CD14-positive monocyte (primary cell): Measurements from ENCODE around the gene NUP153. TPM values are rescaled to one million over a fixed set of nuclear protein-coding genes. Genes with fewer than 3 reads are reported as not detected.

ENCODE experiments used
- DNase-seq, 3 donors: peaks; one replicate each; pipeline ENCODE4 v3.0.0-alpha.2; 2011 to 2022
- H2AFZ ChIP-seq: 2 replicates; pipeline ENCODE4 v1.6.0; 2012; ENCODE audit warnings: mild to moderate bottlenecking, low read depth, low read length, inconsistent platforms; ENCODE audit not compliant: insufficient read depth, poor library complexity, severe bottlenecking
- H3K27ac ChIP-seq, 2 donors: 1 replicate in 1 of 2; 2 replicates in 1 of 2; pipeline ENCODE4 v1.5.1; 2012 to 2013; ENCODE audit warnings: low read length in 2 of 2, control low read depth in 1 of 2, inconsistent platforms in 1 of 2, low read depth in 1 of 2, mild to moderate bottlenecking in 1 of 2
- H3K27me3 ChIP-seq, 2 donors: one replicate each; pipeline versions ENCODE4 v1.6.0 to v1.6.1; 2011 to 2013; ENCODE audit warnings: low read length in 2 of 2; ENCODE audit not compliant: control insufficient read depth in 2 of 2, insufficient read depth in 2 of 2
- H3K36me3 ChIP-seq, 2 donors: replicated peaks in 1 of 2; 1 replicate in 1 of 2; 2 replicates in 1 of 2; pipeline versions ENCODE4 v1.5.1 to v1.6.1; 2012 to 2013; ENCODE audit warnings: low read length in 2 of 2, control low read depth in 1 of 2, inconsistent platforms in 1 of 2, mild to moderate bottlenecking in 1 of 2; ENCODE audit not compliant: insufficient read depth in 2 of 2, control insufficient read depth in 1 of 2
- H3K4me1 ChIP-seq, 2 donors: 1 replicate in 1 of 2; 2 replicates in 1 of 2; pipeline versions ENCODE4 v1.5.1 to v1.6.1; 2012 to 2013; ENCODE audit warnings: low read length in 2 of 2, control low read depth in 1 of 2, inconsistent platforms in 1 of 2, mild to moderate bottlenecking in 1 of 2, moderate library complexity in 1 of 2; ENCODE audit not compliant: insufficient read depth in 2 of 2, control insufficient read depth in 1 of 2
- H3K4me2 ChIP-seq: replicated peaks from 2 replicates; pipeline ENCODE3; 2012; ENCODE audit warnings: low read length, moderate library complexity, mild to moderate bottlenecking; ENCODE audit not compliant: poor library complexity, severe bottlenecking; ENCODE audit errors: extremely low read depth
- H3K4me3 ChIP-seq, 3 experiments: fragments of 200-600 bp in 1 of 3; sonication (generic) in 1 of 3; replicated peaks in 1 of 3; 1 replicate in 2 of 3; 2 replicates in 1 of 3; pipeline ENCODE4 v1.5.1; 2011 to 2013; ENCODE audit warnings: low read length in 3 of 3, mild to moderate bottlenecking in 3 of 3, control low read depth in 2 of 3, low read depth in 2 of 3, inconsistent platforms in 1 of 3, moderate library complexity in 1 of 3
- H3K79me2 ChIP-seq: 2 replicates; pipeline ENCODE4 v1.6.0; 2012; ENCODE audit warnings: mild to moderate bottlenecking, control low read depth, inconsistent platforms, low read length, moderate library complexity; ENCODE audit not compliant: insufficient read depth
- H3K9ac ChIP-seq: 2 replicates; pipeline ENCODE4 v1.6.0; 2017; ENCODE audit warnings: low read length, mild to moderate bottlenecking; ENCODE audit not compliant: insufficient read depth, poor library complexity, severe bottlenecking
- H3K9me3 ChIP-seq, 2 donors: replicated peaks in 1 of 2; 1 replicate in 1 of 2; 2 replicates in 1 of 2; pipeline versions ENCODE4 v1.5.1 to v1.6.1; 2012 to 2013; ENCODE audit warnings: low read length in 2 of 2, control low read depth in 1 of 2; ENCODE audit not compliant: control insufficient read depth in 1 of 2, insufficient read depth in 1 of 2
- H4K20me1 ChIP-seq: 2 replicates; pipeline ENCODE4 v1.6.0; 2012; ENCODE audit warnings: mild to moderate bottlenecking, low read length, control low read depth, moderate library complexity; ENCODE audit not compliant: insufficient read depth
- H3K27ac Mint-ChIP-seq, 7 donors: one replicate each; pipeline ENCODE4 v1.8.0; 2020; ENCODE audit warnings: mild to moderate bottlenecking in 7 of 7, mixed read lengths in 7 of 7, moderate library complexity in 6 of 7, inconsistent platforms in 2 of 7
- H3K27me3 Mint-ChIP-seq, 3 donors: one replicate each; pipeline ENCODE4 v1.8.0; 2021 to 2022; ENCODE audit warnings: low read depth in 3 of 3, mild to moderate bottlenecking in 3 of 3, mixed read lengths in 3 of 3, moderate library complexity in 3 of 3, inconsistent platforms in 1 of 3
- H3K36me3 Mint-ChIP-seq, 2 donors: one replicate each; pipeline ENCODE4 v1.8.0; 2020; ENCODE audit warnings: mixed read lengths in 2 of 2, inconsistent platforms in 1 of 2, mild to moderate bottlenecking in 1 of 2
- H3K4me1 Mint-ChIP-seq: one replicate; pipeline ENCODE4 v1.8.0; 2020; ENCODE audit warnings: mild to moderate bottlenecking, mixed read lengths
- H3K4me3 Mint-ChIP-seq, 2 donors: one replicate each; pipeline ENCODE4 v1.8.0; 2020; ENCODE audit warnings: mild to moderate bottlenecking in 2 of 2, mixed read lengths in 2 of 2, moderate library complexity in 1 of 2
- H3K9me3 Mint-ChIP-seq, 7 donors: one replicate each; pipeline ENCODE4 v1.8.0; 2020 to 2022; ENCODE audit warnings: mixed read lengths in 7 of 7, mild to moderate bottlenecking in 6 of 7, moderate library complexity in 6 of 7, inconsistent platforms in 2 of 7
- WGBS: methylation state at CpG from one replicate; pipeline ENCODE4 v1.1.5; 2013; ENCODE audit warnings: missing lambda C conversion rate; ENCODE audit not compliant: insufficient coverage; 5-methylcytosine and 5-hydroxymethylcytosine counted together
- intact Hi-C, 2 donors: fragments of 100-400 bp; cut with micrococcal nuclease; formaldehyde crosslinking; loops; one replicate each; pipeline versions ENCODE4 v1.15.0 to v1.15.1; 2023
- polyA plus RNA-seq, 3 donors: library from polyadenylated mRNA; depleted of rRNA in 1 of 3; unstranded in 2 of 3; stranded (reverse) in 1 of 3; fragments of 300-500 nt in 2 of 3; fragments of >200 nt in 1 of 3; fragmentation: Illumina TruSeq in 2 of 3; gene quantifications; 1 replicate in 2 of 3; 2 replicates in 1 of 3; pipeline ENCODE4 v1.2.3, GENCODE V29; 2012 to 2021
- TF ChIP-seq, protein P1 (sequence below): fragments of 200-600 bp; IDR thresholded peaks from one replicate; pipeline ENCODE4 v1.8.0; 2022; ENCODE audit warnings: antibody characterized with exemption, mild to moderate bottlenecking

NUP153 gene
- polyA plus RNA-seq, 3 donors = 0.99 to 13.8 (median 2.3) TPM

GRCh38 chr6:17719323-17720041, 12.8 kb upstream of the NUP153 start:
- H3K4me1 ChIP-seq = peaks cover 13% of the 10 kb centered on the region in 2 donors
- H3K4me3 Mint-ChIP-seq = no peak overlapping the region
- no peaks in the 10 kb centered on the region for H3K36me3 ChIP-seq
- H3K9me3 ChIP-seq = no peaks in the 10 kb centered on the region
- no peak for DNase-seq
- H3K9ac ChIP-seq = no peak overlapping the region
- no peaks in the 10 kb centered on the region for H4K20me1 ChIP-seq
- H3K27me3 ChIP-seq = no peaks in the 10 kb centered on the region
- no peak overlapping the region for H3K4me3 ChIP-seq
- TF ChIP-seq, protein P1, sequence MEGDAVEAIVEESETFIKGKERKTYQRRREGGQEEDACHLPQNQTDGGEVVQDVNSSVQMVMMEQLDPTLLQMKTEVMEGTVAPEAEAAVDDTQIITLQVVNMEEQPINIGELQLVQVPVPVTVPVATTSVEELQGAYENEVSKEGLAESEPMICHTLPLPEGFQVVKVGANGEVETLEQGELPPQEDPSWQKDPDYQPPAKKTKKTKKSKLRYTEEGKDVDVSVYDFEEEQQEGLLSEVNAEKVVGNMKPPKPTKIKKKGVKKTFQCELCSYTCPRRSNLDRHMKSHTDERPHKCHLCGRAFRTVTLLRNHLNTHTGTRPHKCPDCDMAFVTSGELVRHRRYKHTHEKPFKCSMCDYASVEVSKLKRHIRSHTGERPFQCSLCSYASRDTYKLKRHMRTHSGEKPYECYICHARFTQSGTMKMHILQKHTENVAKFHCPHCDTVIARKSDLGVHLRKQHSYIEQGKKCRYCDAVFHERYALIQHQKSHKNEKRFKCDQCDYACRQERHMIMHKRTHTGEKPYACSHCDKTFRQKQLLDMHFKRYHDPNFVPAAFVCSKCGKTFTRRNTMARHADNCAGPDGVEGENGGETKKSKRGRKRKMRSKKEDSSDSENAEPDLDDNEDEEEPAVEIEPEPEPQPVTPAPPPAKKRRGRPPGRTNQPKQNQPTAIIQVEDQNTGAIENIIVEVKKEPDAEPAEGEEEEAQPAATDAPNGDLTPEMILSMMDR = no peak
- H3K27ac ChIP-seq = no peak overlapping the region
- no peak overlapping the region for H2AFZ ChIP-seq
- no peak overlapping the region for H3K27ac Mint-ChIP-seq
- no peak overlapping the region for H3K4me2 ChIP-seq
- peaks cover 2 to 4% (median 3%) of the 10 kb centered on the region in 3 donors for H3K27me3 Mint-ChIP-seq
- peaks cover 13% of the 10 kb centered on the region for H3K4me1 Mint-ChIP-seq
- no peaks in the 10 kb centered on the region for H3K79me2 ChIP-seq
- intact Hi-C loops = no loop called here
- H3K36me3 Mint-ChIP-seq = peaks cover 0 to 1% of the 10 kb centered on the region in 2 donors
- WGBS = no CpG with 5 or more reads among the region's 3 CpGs
- H3K9me3 Mint-ChIP-seq = no peaks in the 10 kb centered on the region

DNA sequence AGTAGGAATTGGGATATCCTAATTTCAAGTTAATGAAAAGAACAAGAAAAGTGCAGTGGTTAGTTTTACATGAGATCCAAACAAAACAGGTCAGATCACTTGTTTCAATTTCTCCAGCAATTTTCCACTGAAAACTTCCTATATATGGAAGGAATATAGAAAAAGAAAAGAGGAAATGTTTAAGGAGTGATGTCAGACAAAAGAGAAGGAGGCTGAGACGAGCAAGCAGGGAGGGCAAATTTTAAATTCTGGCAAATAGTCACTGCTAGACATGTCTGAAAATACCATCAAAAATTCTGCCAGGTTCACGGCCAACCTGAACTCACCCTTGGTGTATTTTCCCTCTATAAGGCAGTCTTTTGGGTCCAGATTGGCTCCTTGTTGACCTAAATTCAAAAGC, 9.5 kb upstream of the NUP153 start:
- Histone ChIP-seq H3K36me3 (no peaks in the 10 kb centered on the region), H3K27ac (no peak overlapping the region), H3K4me2 (no peak overlapping the region), H3K9me3 (no peaks in the 10 kb centered on the region), H3K9ac (no peak overlapping the region), H3K27me3 (no peaks in the 10 kb centered on the region), H3K4me3 (no peak overlapping the region), H2AFZ (no peak overlapping the region), H4K20me1 (no peaks in the 10 kb centered on the region), H3K79me2 (no peaks in the 10 kb centered on the region), H3K4me1 (peaks cover 14 to 15% of the 10 kb centered on the region in 2 donors)
- Mint-ChIP-seq H3K36me3 (peaks cover 0 to 1% of the 10 kb centered on the region in 2 donors), H3K4me3 (no peak overlapping the region), H3K27me3 (peaks cover 2 to 8% (median 2%) of the 10 kb centered on the region in 3 donors), H3K9me3 (no peaks in the 10 kb centered on the region), H3K4me1 (peaks cover 16% of the 10 kb centered on the region), H3K27ac (peak overlapping the region in 4 of 7 donors; percentile 2 to 98 (median 57))
- TF ChIP-seq, protein P1 = no peak
- no CpG with 5 or more reads among the region's 2 CpGs for WGBS
- no peak for DNase-seq
- intact Hi-C loops = no loop called here
